ENCODE results near the gene IL36RN. TPM values are rescaled to one million over a fixed set of nuclear protein-coding genes. Genes with fewer than 3 reads are reported as not detected.

IL36RN gene
- total and polyA plus RNA-seq, 11 donors, result not detected

- no peaks in the 10 kb centered on the region for H3K36me3 ChIP-seq
- WGBS, 4 donors, result 78 to 87% (median 83%) methylated on average over 6 of the region's 6 CpGs
- H3K4me1 ChIP-seq, result peaks cover 0 to 33% (median 0%) of the 10 kb centered on the region in 12 donors
- TF ChIP-seq CTCF (IDR thresholded peaks at IDR 0.05) (no peak), POLR2A (IDR thresholded peaks at IDR 0.05) (no peak)
- intact Hi-C loops (cut with DNase I), result no loop called here
- DNase-seq (no peak), ATAC-seq (no peak)
- H3K27ac ChIP-seq, result no peak overlapping the region
- H3K4me3 ChIP-seq, result no peak overlapping the region
- H3K9me3 ChIP-seq, result no peaks in the 10 kb centered on the region
- H3K27me3 ChIP-seq, result peaks cover 0 to 11% (median 4%) of the 10 kb centered on the region in 9 donors
Observed at GRCh38 chr2:113112871-113113270, 53.9 kb downstream of the IL36RN start.

- Histone ChIP-seq H3K27me3 (peaks cover 0 to 3% (median 0%) of the 10 kb centered on the region in 9 donors), H3K4me1 (peaks cover 0 to 33% (median 0%) of the 10 kb centered on the region in 12 donors), H3K36me3 (no peaks in the 10 kb centered on the region), H3K4me3 (no peak overlapping the region), H3K27ac (no peak overlapping the region), H3K9me3 (no peaks in the 10 kb centered on the region)
- WGBS, 4 donors, result 55 to 64% (median 59%) methylated on average over 3 of the region's 3 CpGs
- intact Hi-C loops (cut with DNase I), result no loop called here
- DNase-seq (no peak), ATAC-seq (no peak)
- TF ChIP-seq POLR2A (IDR thresholded peaks at IDR 0.05) (no peak), CTCF (IDR thresholded peaks at IDR 0.05) (no peak)
Observed at GRCh38 chr2:113113807-113114206, 54.8 kb downstream of the IL36RN start.

Other genes with a start within 250 kb of the IL36RN start
- 10 to 100 TPM in 1 of 9 donors, 1 to 10 TPM in 3, under 1 TPM in 1, not detected in 4; 0.68 to 12.3 (median 3.9) TPM for gene IL1B, start 222.4 kb upstream of the IL36RN start, total RNA-seq
- gene IL1B, start 222.4 kb upstream of the IL36RN start, polyA plus RNA-seq, result under 1 TPM; 0.27 to 0.49 TPM
- not detected for gene IL37, start 148.0 kb upstream of the IL36RN start, total RNA-seq
- gene IL37, start 148.0 kb upstream of the IL36RN start, polyA plus RNA-seq, result not detected
- gene IL36G, start 81.2 kb upstream of the IL36RN start, total RNA-seq, result not detected
- not detected for gene IL36G, start 81.2 kb upstream of the IL36RN start, polyA plus RNA-seq
- not detected for gene IL36A, start 53.7 kb upstream of the IL36RN start, total RNA-seq
- not detected for gene IL36A, start 53.7 kb upstream of the IL36RN start, polyA plus RNA-seq
- gene IL36B, start 6.3 kb upstream of the IL36RN start, total RNA-seq, result not detected
- gene IL36B, start 6.3 kb upstream of the IL36RN start, polyA plus RNA-seq, result not detected
- gene IL1F10, start 8.8 kb downstream of the IL36RN start, total RNA-seq, result not detected
- gene IL1F10, start 8.8 kb downstream of the IL36RN start, polyA plus RNA-seq, result not detected
- gene IL1RN, start 68.4 kb downstream of the IL36RN start, total RNA-seq, result 10 to 100 TPM in 1 of 9 donors, 1 to 10 TPM in 4, under 1 TPM in 4; 0.16 to 11.4 (median 1.0) TPM
- under 1 TPM; 0.34 to 0.60 TPM for gene IL1RN, start 68.4 kb downstream of the IL36RN start, polyA plus RNA-seq
- 10 to 100 TPM in 1 of 9 donors, 1 to 10 TPM in 5, under 1 TPM in 3; 0.65 to 23.4 (median 1.9) TPM for gene PSD4, start 114.8 kb downstream of the IL36RN start, total RNA-seq
- 1 to 10 TPM in 1 of 2 donors, under 1 TPM in 1; 0.99 to 1.6 TPM for gene PSD4, start 114.8 kb downstream of the IL36RN start, polyA plus RNA-seq
- 1 to 10 TPM in 2 of 9 donors, under 1 TPM in 4, not detected in 3; 0.44 to 2.3 (median 0.65) TPM for gene PAX8, start 219.7 kb downstream of the IL36RN start, total RNA-seq
- under 1 TPM in 1 of 2 donors, not detected in 1; 0.53 TPM for gene PAX8, start 219.7 kb downstream of the IL36RN start, polyA plus RNA-seq

All from heart left ventricle (tissue), 16 donors.